22Rv1 (cell line): ENCODE measurements around the gene NAE1.
"Not testable (repeated sequence)": the region's sequence is repeated elsewhere in the genome, so short reads cannot be mapped to it uniquely, and the experiment has no call there.

ENCODE experiments used
- H3K27ac ChIP-seq: fragments of 450-650 bp; 2 replicates; pipeline ENCODE4 v1.5.1; 2017
- CTCF ChIP-seq: fragments of 450-650 bp; IDR thresholded peaks from 2 replicates; pipeline ENCODE4 v1.5.1; 2017; ENCODE audit warnings: mild to moderate bottlenecking
- ZFX ChIP-seq: fragments of 450-650 bp; IDR thresholded peaks from 2 replicates; pipeline ENCODE4 v1.6.1; 2017; ENCODE audit warnings: antibody characterized with exemption, borderline replicate concordance

The NAE1 gene

GRCh38 chr16:66802159-66802558 lies 28.6 kb downstream of the NAE1 start:
- no peak for TF ChIP-seq CTCF
- TF ChIP-seq ZFX, result no peak
- H3K27ac ChIP-seq, result no peak overlapping the region

GRCh38 chr16:66801320-66802105 lies 29.3 kb downstream of the NAE1 start, which contains the start of gene TERB1:
Gene TERB1, minus strand, starts transcription at chr16:66801584. Its CDS starts 4,786 bp downstream, at chr16:66796798.
- no peak within 1 kb of the TSS for H3K27ac ChIP-seq
- TF ChIP-seq ZFX (no peak), CTCF (no peak)

DNA sequence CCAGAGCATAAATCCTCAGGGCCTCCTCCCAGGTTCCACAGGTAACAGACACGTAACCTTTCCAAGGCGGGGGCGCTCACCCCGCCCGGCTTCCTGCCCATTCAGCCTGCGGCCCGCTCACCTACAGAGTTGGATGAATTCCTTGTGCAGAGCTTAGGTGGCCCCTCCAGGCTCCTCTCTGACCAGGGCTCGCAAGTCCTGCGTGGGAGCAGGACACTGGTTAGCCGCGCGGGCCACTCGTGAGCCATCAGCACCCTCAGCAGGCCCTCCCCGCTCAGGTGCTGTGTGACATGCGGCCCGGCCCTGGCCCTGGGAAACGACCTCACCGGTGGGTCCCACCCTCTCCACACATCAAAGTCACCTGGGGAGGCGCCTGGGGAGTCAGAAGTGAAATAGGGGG lies 29.9 kb downstream of the NAE1 start:
- no peak overlapping the region for H3K27ac ChIP-seq
- TF ChIP-seq ZFX (no peak), CTCF (no peak)

DNA sequence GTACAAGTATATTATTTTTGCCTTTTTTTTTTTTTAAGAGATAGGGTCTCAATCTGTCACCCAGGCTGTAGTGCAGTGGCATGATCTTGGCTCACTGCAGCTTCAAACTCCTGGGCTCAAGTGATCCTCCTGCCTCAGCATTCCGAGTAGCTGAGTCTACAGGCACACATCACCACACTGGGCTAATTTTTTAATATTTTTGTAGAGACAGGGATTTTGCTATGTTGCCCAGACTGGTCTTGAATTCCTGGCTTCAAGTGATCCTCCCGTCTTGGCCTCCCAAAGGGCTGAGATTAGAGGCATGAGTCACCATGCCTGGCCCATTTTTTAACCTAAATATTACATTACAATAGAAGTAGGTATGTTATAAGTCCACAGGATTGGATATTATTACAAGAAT lies 32.6 kb downstream of the NAE1 start:
- H3K27ac ChIP-seq, result no peak overlapping the region
- TF ChIP-seq CTCF (no peak), ZFX (no peak)

DNA sequence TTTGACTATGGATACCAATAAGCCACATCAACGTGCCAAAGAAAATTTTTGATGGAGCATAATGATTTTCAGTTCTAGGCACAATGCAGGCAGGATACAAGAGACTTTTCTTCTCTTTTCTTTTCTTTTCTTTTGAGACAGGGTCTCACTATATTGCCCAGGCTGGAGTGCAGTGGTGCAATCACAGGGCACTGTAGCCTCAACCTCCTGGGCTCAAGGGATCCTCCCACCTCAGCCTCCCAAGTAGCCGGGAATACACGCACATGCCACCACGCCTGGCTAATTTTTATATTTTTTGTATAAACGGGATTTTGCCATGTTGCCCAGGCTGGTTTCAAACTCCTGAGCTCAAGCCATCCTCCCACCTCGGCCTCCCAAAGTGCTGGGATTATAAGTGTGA lies 36.8 kb downstream of the NAE1 start:
- not testable (repeated sequence) for H3K27ac ChIP-seq

DNA sequence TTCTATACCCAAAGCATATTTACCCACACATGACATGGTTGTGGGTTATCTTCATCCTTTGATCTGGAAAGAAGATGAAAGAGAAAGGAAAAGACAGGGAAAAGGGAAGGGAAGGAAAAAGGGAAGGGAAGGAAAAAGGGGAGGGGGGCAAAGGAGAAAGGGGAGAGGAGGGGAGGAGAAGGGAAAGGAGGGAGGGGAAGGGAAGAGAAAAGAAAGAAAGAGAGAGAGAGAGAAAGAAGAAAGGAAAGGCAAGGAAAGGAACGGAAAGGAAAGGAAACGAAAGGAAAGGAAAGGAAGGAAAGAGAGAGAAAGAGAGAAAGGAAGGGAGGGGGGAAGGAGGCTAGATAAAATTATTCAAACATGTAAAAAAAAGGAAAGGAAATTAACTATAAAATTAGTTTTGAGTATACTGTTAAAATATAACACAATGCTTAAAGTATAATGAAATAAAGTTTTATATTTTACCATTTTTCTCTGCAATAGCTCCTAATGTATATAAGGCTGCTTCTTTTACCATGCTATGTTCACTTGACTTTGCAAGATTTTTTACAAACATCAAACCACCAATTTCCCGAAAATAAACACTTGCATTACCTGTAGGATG lies 40.5 kb downstream of the NAE1 start:
- no peak for TF ChIP-seq CTCF
- no peak for TF ChIP-seq ZFX
- no peak overlapping the region for H3K27ac ChIP-seq

DNA sequence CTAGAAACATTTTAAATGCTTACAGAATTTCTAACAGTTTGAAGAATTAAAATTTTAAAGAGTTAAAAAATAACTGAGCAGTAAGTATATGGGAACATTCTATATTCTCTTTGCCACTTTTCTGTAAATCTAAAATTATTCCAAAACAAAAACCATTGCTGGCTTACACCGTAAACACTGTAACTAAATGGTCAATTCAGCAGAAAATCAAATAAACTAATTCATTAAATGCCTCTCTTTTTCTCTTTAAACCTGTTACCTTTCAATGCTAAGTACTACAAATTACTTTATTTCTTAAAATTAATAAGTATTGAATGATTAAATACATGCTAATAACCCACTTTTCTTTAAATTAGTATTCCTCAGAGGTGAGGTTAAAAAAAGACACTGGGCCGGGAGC lies 43.3 kb downstream of the NAE1 start:
- no peak overlapping the region for H3K27ac ChIP-seq
- TF ChIP-seq CTCF (no peak), ZFX (no peak)

- H3K27ac ChIP-seq, result no peak overlapping the region
Observed at GRCh38 chr16:66786551-66786950, 44.2 kb downstream of the NAE1 start.

More at GRCh38 chr16:66786551-66786950, 44.2 kb downstream of the NAE1 start:
- TF ChIP-seq CTCF (no peak), ZFX (no peak)
